ENCODE measurements around the gene RNU7-1.

- TF ChIP-seq POLR2A (IDR thresholded peaks at IDR 0.05): no peak
- no peak for TF ChIP-seq CTCF (IDR thresholded peaks at IDR 0.05)
Measured at GRCh38 chr12:6936194-6936635, 7.4 kb upstream of the RNU7-1 start.
